Measurements from ENCODE around the gene BAD. TPM values are rescaled to one million over a fixed set of nuclear protein-coding genes. Genes with fewer than 3 reads are reported as not detected.
A peak's percentile ranks its signal among the peaks of the same experiment; 100 is the strongest.

The BAD gene
- total and polyA plus RNA-seq, 3 experiments from 2014 or later: 40.4 to 56.5 (median 40.9) TPM

DNA sequence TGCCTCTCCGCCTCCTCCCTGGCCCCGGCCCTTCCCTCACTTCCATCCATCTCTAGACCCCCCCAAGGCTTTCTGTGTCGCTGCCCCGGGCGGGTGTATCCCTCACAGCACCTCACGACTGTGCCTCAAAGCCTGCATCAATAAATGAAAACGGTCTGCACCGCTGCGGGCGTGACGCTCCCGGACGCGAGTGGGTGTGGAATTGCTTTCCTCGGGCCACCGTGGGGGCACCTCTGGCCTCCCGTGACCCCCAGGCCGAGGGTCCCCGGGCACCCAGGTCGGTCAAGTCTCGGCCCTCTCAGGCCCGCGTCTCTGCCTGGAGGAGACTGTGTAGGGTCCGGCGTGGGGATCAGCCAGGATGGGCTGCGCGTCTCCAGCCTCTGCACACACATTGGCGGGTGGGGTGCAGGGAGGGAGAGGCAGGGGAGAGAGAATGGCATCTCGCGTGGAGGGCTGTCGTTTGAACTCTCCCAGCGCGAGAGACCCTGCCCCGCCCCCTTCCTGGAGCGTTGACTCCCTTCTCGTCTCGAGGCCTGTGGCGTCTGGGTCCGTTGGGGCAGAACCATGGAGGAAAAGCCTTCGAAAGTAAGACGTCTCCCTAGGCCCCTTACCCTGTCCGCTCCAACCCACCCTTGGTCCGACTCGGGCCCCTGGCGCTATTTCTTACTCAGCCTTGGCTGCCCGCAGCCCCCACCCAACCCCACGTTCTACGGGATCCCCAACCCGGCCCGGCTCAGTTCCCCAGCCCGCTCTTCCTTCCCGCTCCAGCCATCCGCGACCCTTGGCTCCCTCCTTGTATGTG is 15.6 kb upstream of the BAD start, which contains the start of gene CATSPERZ:
Gene CATSPERZ (plus strand): TSS at position 512 of the 802 bp plus-strand sequence. CDS start 53 bp downstream, at position 565.
- H3K27ac Mint-ChIP-seq: peak within 1 kb of the TSS in 7 of 8 donors; percentile 34 to 94 (median 83)
- peaks cover 61% of the 10 kb centered on the region for H3K27me3 ChIP-seq (ENCODE audit: insufficient read depth, low read length, poor library complexity, severe bottlenecking)
- H3K27ac ChIP-seq (ENCODE audit: low read depth, low read length): no peak within 1 kb of the TSS
- H3K36me3 Mint-ChIP-seq: peaks cover 0 to 4% (median 0%) of the 10 kb centered on the region in 3 donors
- no peaks in the 10 kb centered on the region for H3K9me3 ChIP-seq (ENCODE audit: low read length)
- ChIA-PET CTCF (interaction anchor here (0.8 to 5.8 kb wide), 29 partner anchors 7 to 299 kb away, joined by 3 to 281 read pairs (median 8); partner anchors contain the start of genes BAD, FERMT3, FKBP2 and GPR137), POLR2A (interaction anchor here (0.5 to 1.9 kb wide), 7 partner anchors 15 to 93 kb away, joined by 3 to 8 read pairs (median 5); partner anchors contain the start of genes BAD, FKBP2 and TRMT112)
- peak in 2 of 5 donors; percentile 24 to 26 for DNase-seq
- peaks cover 53 to 60% of the 10 kb centered on the region in 2 donors for H3K27me3 Mint-ChIP-seq
- peak within 1 kb of the TSS; percentile 75 to 86 (median 78) for H3K4me3 Mint-ChIP-seq
- peaks cover 21 to 40% (median 22%) of the 10 kb centered on the region in 3 donors for H3K4me1 Mint-ChIP-seq
- peak within 1 kb of the TSS; percentile 38 for H3K4me3 ChIP-seq (ENCODE audit: low read length)
- no peaks in the 10 kb centered on the region for H3K9me3 Mint-ChIP-seq
- H3K36me3 ChIP-seq (ENCODE audit: insufficient read depth, low read length): no peaks in the 10 kb centered on the region
- peaks cover 22% of the 10 kb centered on the region for H3K4me1 ChIP-seq (ENCODE audit: insufficient read depth, low read length)

DNA sequence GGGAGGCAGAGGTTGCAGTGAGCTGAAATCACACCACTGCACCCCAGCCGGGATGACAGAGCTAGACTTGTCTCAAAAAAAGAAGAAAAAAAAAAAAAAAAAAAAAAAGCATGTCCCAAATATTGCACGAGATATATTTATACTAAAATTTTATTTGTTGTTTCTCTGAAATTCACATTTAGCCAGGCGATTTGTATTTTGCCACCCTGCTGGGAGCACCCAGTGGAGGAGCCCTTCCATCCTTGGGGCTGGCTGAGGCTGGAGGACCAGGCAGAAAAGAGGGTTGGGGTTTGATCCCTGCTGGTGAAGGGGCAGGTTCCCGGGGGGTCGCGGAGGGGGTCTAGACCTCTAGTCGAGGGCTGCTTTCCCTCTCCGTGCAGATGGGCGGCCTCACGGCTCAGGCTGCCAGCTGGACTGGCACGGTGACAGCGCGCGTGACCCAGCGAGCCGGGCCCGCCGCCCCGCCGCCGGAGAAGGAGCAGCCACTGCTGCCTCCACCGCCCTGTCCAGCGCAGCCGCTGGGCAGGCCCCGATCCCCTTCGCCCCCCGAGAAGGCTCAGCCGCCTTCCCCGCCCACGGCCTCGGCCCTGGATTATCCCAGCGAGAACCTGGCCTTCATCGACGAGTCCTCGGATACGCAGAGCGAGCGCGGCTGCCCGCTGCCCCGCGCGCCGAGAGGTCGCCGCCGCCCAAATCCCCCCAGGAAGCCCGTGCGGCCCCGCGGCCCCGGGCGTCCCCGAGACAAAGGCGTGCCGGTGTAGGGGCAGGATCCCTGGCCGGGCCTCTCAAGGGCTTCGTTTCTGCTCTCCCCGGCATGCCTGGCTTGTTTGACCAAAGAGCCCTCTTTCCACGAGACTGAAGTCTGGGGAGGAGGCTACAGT is 14.7 kb upstream of the BAD start:
- H3K36me3 ChIP-seq (ENCODE audit: insufficient read depth, low read length): no peaks in the 10 kb centered on the region
- DNase-seq: peak in 1 of 5 donors; percentile 19
- H3K4me1 ChIP-seq (ENCODE audit: insufficient read depth, low read length): peaks cover 22% of the 10 kb centered on the region
- no peaks in the 10 kb centered on the region for H3K36me3 Mint-ChIP-seq
- peaks cover 18 to 36% (median 20%) of the 10 kb centered on the region in 3 donors for H3K4me1 Mint-ChIP-seq
- peaks cover 64% of the 10 kb centered on the region for H3K27me3 ChIP-seq (ENCODE audit: insufficient read depth, low read length, poor library complexity, severe bottlenecking)
- H3K9me3 Mint-ChIP-seq: no peaks in the 10 kb centered on the region
- no peak overlapping the region for H3K4me3 ChIP-seq (ENCODE audit: low read length)
- peaks cover 58 to 66% of the 10 kb centered on the region in 2 donors for H3K27me3 Mint-ChIP-seq
- ChIA-PET CTCF (interaction anchor here (0.8 to 2.9 kb wide), 3 partner anchors 32 to 134 kb away, joined by 3 to 12 read pairs (median 5); no protein-coding TSS in a partner anchor), POLR2A (interaction anchor here (0.6 kb wide), 2 partner anchors 28 to 1570 kb away, joined by 3 read pairs; no protein-coding TSS in a partner anchor)
- H3K27ac ChIP-seq (ENCODE audit: low read depth, low read length): no peak overlapping the region
- peak overlapping the region; percentile 11 to 86 (median 77) for H3K4me3 Mint-ChIP-seq
- H3K27ac Mint-ChIP-seq: peak overlapping the region in 6 of 8 donors; percentile 34 to 78 (median 38)
- no peaks in the 10 kb centered on the region for H3K9me3 ChIP-seq (ENCODE audit: low read length)

DNA sequence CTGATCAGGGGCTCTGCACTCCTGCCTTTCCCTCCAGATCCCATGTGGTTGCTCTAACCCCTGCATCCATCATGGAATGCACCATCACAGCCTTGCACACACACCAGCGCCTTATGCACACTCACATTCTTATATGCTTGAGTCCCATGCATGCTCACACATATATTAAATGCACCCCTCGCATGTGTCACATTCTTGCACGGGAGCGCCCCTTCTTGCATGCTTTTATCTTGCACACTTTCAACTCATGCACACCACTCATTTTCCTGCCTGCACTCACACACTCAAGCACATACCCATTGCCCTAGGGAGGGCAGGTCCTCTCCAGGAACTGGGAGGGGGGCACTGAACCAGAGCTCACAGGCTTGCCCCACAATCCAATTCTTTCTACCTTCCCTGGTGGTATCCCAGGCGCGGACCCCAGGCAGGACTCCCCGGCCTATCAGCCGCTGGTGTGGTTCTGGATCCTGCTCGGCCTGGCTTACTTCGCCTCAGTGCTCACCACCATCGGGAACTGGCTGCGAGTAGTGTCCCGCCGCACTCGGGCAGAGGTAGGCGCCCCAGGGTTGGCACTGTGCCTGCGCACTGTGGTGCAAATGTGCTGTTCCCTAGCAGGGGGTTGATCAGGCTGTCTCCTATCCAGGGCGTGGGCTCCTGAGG is 13.4 kb upstream of the BAD start:
- H3K27me3 ChIP-seq (ENCODE audit: insufficient read depth, low read length, poor library complexity, severe bottlenecking): peaks cover 75% of the 10 kb centered on the region
- Mint-ChIP-seq H3K27ac (peak overlapping the region in 3 of 8 donors; percentile 5 to 70 (median 31)), H3K9me3 (no peaks in the 10 kb centered on the region), H3K36me3 (no peaks in the 10 kb centered on the region), H3K27me3 (peaks cover 71 to 79% of the 10 kb centered on the region in 2 donors), H3K4me3 (peak overlapping the region in 1 of 7 donors; percentile 1), H3K4me1 (peaks cover 15 to 32% (median 17%) of the 10 kb centered on the region in 3 donors)
- no peak overlapping the region for H3K4me3 ChIP-seq (ENCODE audit: low read length)
- DNase-seq: no peak
- ChIA-PET POLR2A (no interaction called here), CTCF (interaction anchor here (0.9 to 2.9 kb wide), 4 partner anchors 26 to 93 kb away, joined by 3 to 12 read pairs (median 5); no protein-coding TSS in a partner anchor)
- no peaks in the 10 kb centered on the region for H3K9me3 ChIP-seq (ENCODE audit: low read length)
- no peaks in the 10 kb centered on the region for H3K36me3 ChIP-seq (ENCODE audit: insufficient read depth, low read length)
- H3K27ac ChIP-seq (ENCODE audit: low read depth, low read length): no peak overlapping the region
- peaks cover 15% of the 10 kb centered on the region for H3K4me1 ChIP-seq (ENCODE audit: insufficient read depth, low read length)

DNA sequence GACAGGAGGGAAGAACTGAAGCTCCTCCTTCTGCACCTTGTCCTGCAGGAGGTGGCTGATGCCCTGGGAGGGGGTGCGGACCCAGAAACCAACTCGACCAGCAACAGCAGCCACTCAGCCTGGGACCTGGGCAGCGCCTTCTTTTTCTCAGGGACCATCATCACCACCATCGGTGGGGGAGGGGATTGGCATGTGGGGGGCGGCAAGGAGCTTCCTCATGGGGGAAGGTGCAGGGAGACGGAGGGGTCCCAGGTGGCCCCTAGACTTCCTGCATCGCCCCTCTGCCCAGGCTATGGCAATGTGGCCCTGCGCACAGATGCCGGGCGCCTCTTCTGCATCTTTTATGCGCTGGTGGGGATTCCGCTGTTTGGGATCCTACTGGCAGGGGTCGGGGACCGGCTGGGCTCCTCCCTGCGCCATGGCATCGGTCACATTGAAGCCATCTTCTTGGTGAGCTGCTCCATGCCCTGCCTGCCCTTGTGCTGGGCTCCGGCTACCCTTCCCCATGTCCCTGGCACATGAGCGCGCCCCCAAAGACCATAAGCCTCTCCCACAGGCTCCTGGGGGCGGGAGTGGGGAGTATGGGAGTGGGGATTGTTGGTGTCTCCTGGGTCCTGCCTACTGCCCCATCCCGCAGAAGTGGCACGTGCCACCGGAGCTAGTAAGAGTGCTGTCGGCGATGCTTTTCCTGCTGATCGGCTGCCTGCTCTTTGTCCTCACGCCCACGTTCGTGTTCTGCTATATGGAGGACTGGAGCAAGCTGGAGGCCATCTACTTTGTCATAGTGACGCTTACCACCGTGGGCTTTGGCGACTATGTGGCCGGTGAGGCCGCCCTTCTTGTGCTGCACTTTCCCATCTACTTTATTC is 12.6 kb upstream of the BAD start:
- H3K27ac Mint-ChIP-seq: peak overlapping the region in 3 of 8 donors; percentile 5 to 70 (median 31)
- DNase-seq: no peak
- Histone ChIP-seq H3K27ac (ENCODE audit: low read depth, low read length) (no peak overlapping the region), H3K27me3 (ENCODE audit: insufficient read depth, low read length, poor library complexity, severe bottlenecking) (peaks cover 80% of the 10 kb centered on the region), H3K9me3 (ENCODE audit: low read length) (no peaks in the 10 kb centered on the region), H3K4me3 (ENCODE audit: low read length) (no peak overlapping the region), H3K36me3 (ENCODE audit: insufficient read depth, low read length) (no peaks in the 10 kb centered on the region), H3K4me1 (ENCODE audit: insufficient read depth, low read length) (peaks cover 15% of the 10 kb centered on the region)
- ChIA-PET CTCF (interaction anchor here (0.9 to 2.9 kb wide), 3 partner anchors 25 to 92 kb away, joined by 3 to 12 read pairs (median 7); no protein-coding TSS in a partner anchor), POLR2A (no interaction called here)
- no peaks in the 10 kb centered on the region for H3K9me3 Mint-ChIP-seq
- no peaks in the 10 kb centered on the region for H3K36me3 Mint-ChIP-seq
- H3K27me3 Mint-ChIP-seq: peaks cover 71 to 82% of the 10 kb centered on the region in 2 donors
- H3K4me3 Mint-ChIP-seq: no peak overlapping the region
- peaks cover 15 to 35% (median 17%) of the 10 kb centered on the region in 3 donors for H3K4me1 Mint-ChIP-seq

DNA sequence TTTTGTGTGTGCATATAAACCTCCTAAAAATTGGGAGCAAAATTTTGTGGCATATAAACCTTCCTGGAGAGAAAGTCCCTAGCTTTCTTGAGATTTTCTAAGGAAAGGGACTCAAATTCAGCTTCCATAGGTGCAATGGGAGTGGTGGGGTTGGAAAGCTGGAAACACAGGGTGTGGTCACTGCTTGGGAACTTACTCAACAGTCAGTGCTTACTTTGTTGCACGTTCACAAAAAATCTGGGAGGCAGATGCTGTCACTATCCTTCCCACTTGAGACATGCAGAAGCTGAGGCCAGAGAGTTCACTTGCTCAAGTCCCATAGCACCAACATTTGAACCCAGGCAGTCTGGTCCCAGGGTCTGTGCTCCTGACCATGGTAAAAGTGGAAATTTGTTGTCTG is 11.8 kb upstream of the BAD start:
- Histone ChIP-seq H3K27me3 (ENCODE audit: insufficient read depth, low read length, poor library complexity, severe bottlenecking) (peaks cover 74% of the 10 kb centered on the region), H3K4me3 (ENCODE audit: low read length) (no peak overlapping the region), H3K27ac (ENCODE audit: low read depth, low read length) (no peak overlapping the region), H3K9me3 (ENCODE audit: low read length) (no peaks in the 10 kb centered on the region), H3K4me1 (ENCODE audit: insufficient read depth, low read length) (peaks cover 15% of the 10 kb centered on the region), H3K36me3 (ENCODE audit: insufficient read depth, low read length) (no peaks in the 10 kb centered on the region)
- no peaks in the 10 kb centered on the region for H3K9me3 Mint-ChIP-seq
- H3K27ac Mint-ChIP-seq: no peak overlapping the region
- H3K4me3 Mint-ChIP-seq: no peak overlapping the region
- DNase-seq: no peak
- peaks cover 67 to 79% of the 10 kb centered on the region in 2 donors for H3K27me3 Mint-ChIP-seq
- H3K36me3 Mint-ChIP-seq: no peaks in the 10 kb centered on the region
- ChIA-PET CTCF (interaction anchor here (1.9 kb wide), 1 partner anchor 91 kb away, joined by 8 read pairs; no protein-coding TSS in a partner anchor), POLR2A (no interaction called here)
- H3K4me1 Mint-ChIP-seq: peaks cover 15 to 31% (median 17%) of the 10 kb centered on the region in 3 donors

DNA sequence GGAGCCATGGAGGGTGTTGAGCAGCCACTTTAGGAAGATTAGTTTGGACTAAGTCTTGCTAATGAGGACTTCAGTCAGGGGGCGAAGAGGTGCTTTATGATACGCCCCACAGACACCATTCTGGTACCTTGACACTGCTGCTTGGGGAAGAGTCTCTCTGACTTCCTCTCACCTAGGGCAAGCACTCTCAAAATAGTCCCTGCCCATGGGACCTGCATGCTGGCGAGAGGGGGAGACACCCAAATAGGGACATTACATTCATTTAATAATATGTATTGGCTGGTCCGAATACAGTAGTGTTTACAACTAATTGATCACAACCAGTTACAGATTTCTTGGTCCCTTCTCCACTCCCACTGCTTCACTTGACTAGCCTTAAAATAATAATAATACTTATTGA is 11.3 kb upstream of the BAD start:
- peaks cover 12 to 29% (median 14%) of the 10 kb centered on the region in 3 donors for H3K4me1 Mint-ChIP-seq
- no peak overlapping the region for H3K27ac Mint-ChIP-seq
- H3K27me3 Mint-ChIP-seq: peaks cover 66 to 78% of the 10 kb centered on the region in 2 donors
- peaks cover 0 to 2% (median 0%) of the 10 kb centered on the region in 5 donors for H3K9me3 Mint-ChIP-seq
- H3K4me3 Mint-ChIP-seq: no peak overlapping the region
- no peak overlapping the region for H3K4me3 ChIP-seq (ENCODE audit: low read length)
- peaks cover 76% of the 10 kb centered on the region for H3K27me3 ChIP-seq (ENCODE audit: insufficient read depth, low read length, poor library complexity, severe bottlenecking)
- POLR2A ChIA-PET: interaction anchor here (0.6 kb wide), 1 partner anchor 10 kb away, joined by 7 read pairs; the partner anchor contains the start of gene GPR137
- H3K36me3 Mint-ChIP-seq: no peaks in the 10 kb centered on the region
- no peak overlapping the region for H3K27ac ChIP-seq (ENCODE audit: low read depth, low read length)
- CTCF ChIA-PET: interaction anchor here (1.9 kb wide), 1 partner anchor 91 kb away, joined by 8 read pairs; no protein-coding TSS in a partner anchor
- no peaks in the 10 kb centered on the region for H3K36me3 ChIP-seq (ENCODE audit: insufficient read depth, low read length)
- H3K4me1 ChIP-seq (ENCODE audit: insufficient read depth, low read length): peaks cover 13% of the 10 kb centered on the region
- no peaks in the 10 kb centered on the region for H3K9me3 ChIP-seq (ENCODE audit: low read length)
- no peak for DNase-seq
